Measurements from ENCODE around the gene PARVB. TPM values are rescaled to one million over a fixed set of nuclear protein-coding genes. Genes with fewer than 3 reads are reported as not detected.

Gene PARVB
- total RNA-seq, 1 experiment from 2014 or later, result 85.3 TPM

DNA sequence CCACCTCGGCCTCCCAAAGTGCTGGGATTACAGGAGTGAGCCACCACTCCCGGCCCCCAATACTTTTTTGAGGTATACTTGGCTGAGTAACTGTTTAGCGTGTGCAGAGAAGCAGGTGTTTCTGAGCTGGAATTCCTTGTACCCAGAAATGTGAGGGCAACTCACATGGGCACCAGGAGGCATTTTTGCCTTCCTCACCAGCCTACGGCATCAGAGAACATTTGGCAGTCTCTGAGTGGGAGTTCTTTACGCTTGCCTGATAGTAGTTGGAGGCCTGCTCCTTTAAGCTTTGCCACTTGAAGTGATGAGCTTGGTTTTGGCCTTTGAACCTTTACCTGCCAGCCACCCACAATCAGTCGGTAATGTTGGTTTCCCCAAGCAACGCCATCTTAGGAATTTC lies 9.2 kb downstream of the PARVB start:
- POLR2A ChIA-PET (ENCODE audit: unreplicated experiment), result no interaction called here
- no TSS peak for BruUV-seq (replicated peaks)
- no peak overlapping the region for H3K9ac ChIP-seq (ENCODE audit: low read length)
- H3K4me1 ChIP-seq (ENCODE audit: insufficient read depth, low read length), result peaks cover 7% of the 10 kb centered on the region
- no peak for DNase-seq
- H4K20me1 ChIP-seq (ENCODE audit: low read length), result no peaks in the 10 kb centered on the region
- H3K36me3 ChIP-seq (ENCODE audit: low read depth, low read length), result no peaks in the 10 kb centered on the region
- H3K27me3 ChIP-seq (ENCODE audit: low read length), result no peaks in the 10 kb centered on the region
- H3K4me2 ChIP-seq (ENCODE audit: low read length), result no peak overlapping the region
- H2AFZ ChIP-seq (ENCODE audit: low read length), result no peak overlapping the region
- CTCF ChIA-PET, result no interaction called here
- intact Hi-C loops (cut with micrococcal nuclease), result no loop called here
- peaks cover 8% of the 10 kb centered on the region; the same call in 1 of the 2 replicates for H3K79me2 ChIP-seq (ENCODE audit: low read length)
- H3K4me3 ChIP-seq (ENCODE audit: low read length), result no peak overlapping the region
- peaks cover 7% of the 10 kb centered on the region for H3F3A ChIP-seq (ENCODE audit: low read length, unreplicated experiment)
- H3K9me2 ChIP-seq (replicated peaks; ENCODE audit: low read length), result no peaks in the 10 kb centered on the region
- TF ChIP-seq EZH2 (IDR thresholded peaks at IDR 0.05; ENCODE audit: low read length, unreplicated experiment), result no peak
- TF ChIP-seq, protein P1, sequence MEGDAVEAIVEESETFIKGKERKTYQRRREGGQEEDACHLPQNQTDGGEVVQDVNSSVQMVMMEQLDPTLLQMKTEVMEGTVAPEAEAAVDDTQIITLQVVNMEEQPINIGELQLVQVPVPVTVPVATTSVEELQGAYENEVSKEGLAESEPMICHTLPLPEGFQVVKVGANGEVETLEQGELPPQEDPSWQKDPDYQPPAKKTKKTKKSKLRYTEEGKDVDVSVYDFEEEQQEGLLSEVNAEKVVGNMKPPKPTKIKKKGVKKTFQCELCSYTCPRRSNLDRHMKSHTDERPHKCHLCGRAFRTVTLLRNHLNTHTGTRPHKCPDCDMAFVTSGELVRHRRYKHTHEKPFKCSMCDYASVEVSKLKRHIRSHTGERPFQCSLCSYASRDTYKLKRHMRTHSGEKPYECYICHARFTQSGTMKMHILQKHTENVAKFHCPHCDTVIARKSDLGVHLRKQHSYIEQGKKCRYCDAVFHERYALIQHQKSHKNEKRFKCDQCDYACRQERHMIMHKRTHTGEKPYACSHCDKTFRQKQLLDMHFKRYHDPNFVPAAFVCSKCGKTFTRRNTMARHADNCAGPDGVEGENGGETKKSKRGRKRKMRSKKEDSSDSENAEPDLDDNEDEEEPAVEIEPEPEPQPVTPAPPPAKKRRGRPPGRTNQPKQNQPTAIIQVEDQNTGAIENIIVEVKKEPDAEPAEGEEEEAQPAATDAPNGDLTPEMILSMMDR (conservative IDR thresholded peaks at IDR 0.05; ENCODE audit: low read depth, low read length), result no peak
- no peak for TF ChIP-seq EZH2phosphoT487 (IDR thresholded peaks at IDR 0.05; ENCODE audit: borderline replicate concordance, low read length)
- no peaks in the 10 kb centered on the region for H3K9me3 ChIP-seq (ENCODE audit: low read length)
- no peak for ATAC-seq
- no peak overlapping the region for H3K27ac ChIP-seq (ENCODE audit: low read length)

DNA sequence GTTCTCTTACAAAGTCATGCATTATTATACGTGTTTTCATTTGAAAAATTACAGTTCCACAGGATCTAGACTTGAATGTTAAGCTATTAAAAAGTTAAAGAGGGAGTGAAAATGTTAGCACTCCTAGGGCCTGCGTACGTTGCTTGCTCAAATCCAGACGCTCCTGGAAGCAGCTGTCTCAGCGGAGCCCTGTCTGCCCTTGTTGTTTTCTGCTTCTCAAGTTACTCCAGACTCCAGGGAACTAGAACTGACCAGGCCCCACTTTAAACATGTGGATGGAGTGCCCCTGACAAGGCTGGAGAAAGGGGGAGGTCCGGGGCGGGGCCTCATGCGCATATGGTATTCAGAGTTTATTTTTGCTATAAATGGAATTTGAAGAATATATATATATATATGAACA lies 9.6 kb downstream of the PARVB start:
- no peaks in the 10 kb centered on the region for H4K20me1 ChIP-seq (ENCODE audit: low read length)

More for the DNA sequence above, 9.6 kb downstream of the PARVB start:
- H3K27ac ChIP-seq (ENCODE audit: low read length), result no peak overlapping the region
- H3K9me3 ChIP-seq (ENCODE audit: low read length), result no peaks in the 10 kb centered on the region
- TF ChIP-seq EZH2phosphoT487 (IDR thresholded peaks at IDR 0.05; ENCODE audit: borderline replicate concordance, low read length) (no peak), EZH2 (IDR thresholded peaks at IDR 0.05; ENCODE audit: low read length, unreplicated experiment) (no peak)
- TF ChIP-seq, protein P1 (conservative IDR thresholded peaks at IDR 0.05; ENCODE audit: low read depth, low read length), result no peak
- BruUV-seq (replicated peaks), result no TSS peak
- POLR2A ChIA-PET (ENCODE audit: unreplicated experiment), result no interaction called here
- CTCF ChIA-PET, result no interaction called here
- H3K9me2 ChIP-seq (replicated peaks; ENCODE audit: low read length), result no peaks in the 10 kb centered on the region
- peaks cover 7% of the 10 kb centered on the region for H3F3A ChIP-seq (ENCODE audit: low read length, unreplicated experiment)
- H2AFZ ChIP-seq (ENCODE audit: low read length), result no peak overlapping the region
- peaks cover 4% of the 10 kb centered on the region; the same call in 1 of the 2 replicates for H3K79me2 ChIP-seq (ENCODE audit: low read length)
- intact Hi-C loops (cut with micrococcal nuclease), result no loop called here
- H3K4me1 ChIP-seq (ENCODE audit: insufficient read depth, low read length), result peaks cover 7% of the 10 kb centered on the region
- no peak overlapping the region for H3K4me2 ChIP-seq (ENCODE audit: low read length)
- no peak overlapping the region for H3K9ac ChIP-seq (ENCODE audit: low read length)
- ATAC-seq, result no peak
- no peaks in the 10 kb centered on the region for H3K27me3 ChIP-seq (ENCODE audit: low read length)
- DNase-seq, result no peak
- no peaks in the 10 kb centered on the region for H3K36me3 ChIP-seq (ENCODE audit: low read depth, low read length)
- no peak overlapping the region for H3K4me3 ChIP-seq (ENCODE audit: low read length)

All from PC-3 (cell line).